GM21825 (cell line): Measurements from ENCODE around the gene TNPO3.
"Not testable (repeated sequence)": the region's sequence is repeated elsewhere in the genome, so short reads cannot be mapped to it uniquely, and the experiment has no call there.

Experiments
- ATAC-seq: cut with Tn5 transposase; IDR thresholded peaks from one replicate; pipeline ENCODE4 v1.9.1; 2021; ENCODE audit warnings: mild to moderate bottlenecking, moderate library complexity; ENCODE audit not compliant: unreplicated experiment

Gene TNPO3

DNA sequence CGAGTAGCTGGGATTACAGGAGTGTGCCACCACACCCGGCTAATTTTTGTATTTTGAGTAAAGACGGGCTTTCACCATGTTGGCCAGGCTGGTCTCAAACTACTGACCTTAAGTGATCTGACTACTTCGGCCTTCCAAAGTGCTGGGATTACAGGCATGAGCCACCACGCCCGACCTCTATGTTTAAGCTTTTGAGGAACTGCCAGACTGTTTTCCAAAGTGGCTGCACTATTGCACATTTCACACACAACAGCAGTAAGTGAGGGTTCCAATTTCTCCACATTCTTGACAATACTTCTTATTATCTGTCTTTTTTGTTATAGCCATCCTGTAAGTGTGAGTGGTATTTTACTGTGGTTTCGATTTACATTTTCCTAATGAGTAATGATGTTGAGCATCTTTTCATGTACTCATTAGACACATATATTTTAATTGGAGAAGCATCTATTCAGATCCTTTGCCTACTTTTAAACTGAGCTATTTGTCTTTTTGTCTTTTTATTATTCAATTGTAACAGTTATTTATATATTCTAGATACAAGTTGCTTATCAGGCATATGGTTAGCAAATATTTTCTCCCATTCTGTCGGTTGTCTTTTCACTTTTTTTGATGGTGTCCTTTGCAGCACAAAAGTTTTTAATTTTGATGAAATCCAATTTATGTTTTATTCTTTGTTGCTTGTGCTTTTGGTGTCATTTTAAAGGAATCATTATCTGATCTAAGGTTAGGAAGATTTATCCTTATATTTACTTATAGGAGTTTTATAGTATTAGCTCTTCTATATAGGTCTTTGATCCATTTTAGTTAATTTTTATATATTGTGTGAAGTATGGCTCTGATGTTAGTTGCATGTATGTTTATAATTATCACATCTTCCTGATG is 130.0 kb downstream of the TNPO3 start:
- no peak for ATAC-seq

DNA sequence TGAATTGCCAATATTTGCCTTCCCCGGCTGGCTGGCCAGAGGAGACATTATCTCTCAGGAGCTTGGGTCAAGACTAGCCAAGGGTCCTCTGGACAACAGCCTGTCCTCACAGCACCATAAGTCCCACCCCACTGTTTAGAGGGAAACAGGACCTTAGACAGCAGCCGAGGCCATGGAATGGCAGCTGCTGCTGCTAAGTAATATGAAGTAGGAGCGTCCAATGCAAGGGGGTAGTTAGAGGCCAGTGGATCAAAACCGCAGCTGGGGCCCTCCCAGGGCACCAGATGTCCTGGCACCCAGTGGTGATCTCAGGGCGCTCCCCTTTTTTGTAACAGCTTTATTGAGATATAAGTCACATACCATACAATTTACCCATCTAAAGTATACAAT is 131.5 kb downstream of the TNPO3 start:
- ATAC-seq, result no peak

DNA sequence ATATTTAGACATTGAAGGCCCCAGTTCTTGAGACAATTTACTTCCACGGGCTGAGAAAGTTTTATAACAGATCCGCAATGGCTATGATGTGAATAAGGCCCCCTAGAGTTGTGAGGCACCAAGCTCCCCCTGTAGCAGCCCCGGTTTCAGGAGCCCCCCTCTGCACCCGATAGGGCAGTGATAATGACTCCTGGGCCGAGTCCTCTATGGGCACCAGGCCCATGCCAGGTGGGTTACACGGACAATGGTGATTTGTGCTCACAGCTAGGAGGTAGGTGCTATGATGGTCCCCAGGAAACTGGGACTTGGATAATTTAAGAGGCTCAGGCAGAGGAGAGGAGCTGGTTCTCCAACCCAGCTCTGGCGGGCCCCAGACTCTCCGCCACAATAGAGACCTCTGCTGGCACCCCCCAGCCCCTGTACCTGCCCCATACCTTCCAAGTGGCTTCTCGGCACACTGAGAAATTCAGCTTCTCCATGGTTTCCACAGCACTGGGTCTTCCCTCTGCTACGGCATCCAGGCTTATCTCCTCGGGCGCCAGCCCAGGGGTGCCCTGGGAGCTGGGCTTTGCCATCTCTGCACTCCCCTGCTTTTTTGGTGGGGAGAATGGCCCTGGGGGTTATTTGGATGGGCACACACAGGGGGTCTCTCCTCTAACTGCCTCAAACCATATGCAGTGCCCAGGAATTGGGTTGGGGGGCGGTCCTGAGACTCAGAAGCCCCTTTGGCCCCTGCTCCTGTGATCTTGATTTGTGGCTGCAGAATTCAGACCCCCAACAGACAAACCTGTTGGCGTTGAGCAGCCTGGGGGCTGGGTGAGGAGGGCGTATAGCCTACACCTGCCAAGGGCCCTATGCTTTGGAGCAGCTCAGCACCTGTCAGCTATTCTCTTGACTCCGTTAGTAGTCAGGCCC is 132.2 kb downstream of the TNPO3 start:
- ATAC-seq, result no peak

DNA sequence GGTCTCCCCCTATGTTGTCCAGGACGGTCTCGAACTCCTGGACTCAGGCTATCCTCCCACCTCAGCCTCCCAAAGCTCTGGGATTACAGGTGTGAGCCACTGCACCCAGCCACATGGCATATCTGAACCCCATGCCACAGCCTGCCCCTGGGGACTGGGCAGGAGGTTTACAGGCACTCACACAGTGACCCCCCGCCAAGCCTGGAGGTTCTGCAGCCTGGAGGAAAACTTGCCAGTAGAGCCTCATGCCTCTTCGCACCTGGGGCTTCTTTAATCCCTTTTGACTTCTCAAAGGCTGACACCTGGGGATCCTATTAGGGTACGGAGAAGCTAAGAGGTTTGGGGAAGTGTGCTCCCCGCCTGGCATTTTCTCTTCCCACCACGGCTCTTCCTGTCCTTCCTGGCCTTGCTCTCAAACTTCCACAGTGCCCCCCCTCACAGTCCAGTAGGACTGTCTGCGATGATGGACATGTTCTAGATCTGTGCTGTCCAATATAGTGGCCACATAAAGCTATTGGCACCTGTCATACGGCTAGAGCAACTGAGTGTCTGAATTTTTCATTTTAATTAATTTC is 133.0 kb downstream of the TNPO3 start:
- ATAC-seq, result no peak

DNA sequence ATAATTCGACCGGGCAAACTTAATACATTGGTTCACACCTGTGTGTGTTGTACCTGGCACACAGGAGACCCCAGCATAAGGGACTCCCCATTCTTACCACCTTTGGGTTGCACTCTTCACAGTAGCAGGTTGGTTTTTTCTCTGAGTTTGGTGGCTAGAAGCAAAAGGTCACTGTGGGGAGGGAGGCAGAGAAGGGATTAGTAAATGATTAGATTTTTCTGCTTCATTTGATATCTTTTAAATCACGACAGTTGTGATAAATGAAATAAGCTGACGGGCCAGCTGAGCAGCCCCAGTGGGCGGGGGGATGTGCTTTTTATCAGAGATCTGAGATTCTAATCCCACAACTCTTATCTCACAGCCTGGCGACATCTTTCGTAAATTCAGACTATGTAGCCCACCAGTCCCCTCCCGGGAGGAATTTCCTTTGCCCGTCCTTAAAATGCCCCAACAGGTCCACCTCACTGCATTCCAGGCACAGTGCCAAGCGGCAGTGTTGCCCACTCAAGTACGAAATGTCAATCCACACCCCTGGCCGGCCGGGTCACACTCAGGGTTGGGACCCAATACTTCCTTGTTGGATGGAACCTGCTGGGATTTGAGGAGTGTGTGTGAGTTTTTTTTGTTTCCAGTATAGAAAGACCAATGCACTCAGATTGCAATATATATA is 133.9 kb downstream of the TNPO3 start:
- ATAC-seq, result no peak

DNA sequence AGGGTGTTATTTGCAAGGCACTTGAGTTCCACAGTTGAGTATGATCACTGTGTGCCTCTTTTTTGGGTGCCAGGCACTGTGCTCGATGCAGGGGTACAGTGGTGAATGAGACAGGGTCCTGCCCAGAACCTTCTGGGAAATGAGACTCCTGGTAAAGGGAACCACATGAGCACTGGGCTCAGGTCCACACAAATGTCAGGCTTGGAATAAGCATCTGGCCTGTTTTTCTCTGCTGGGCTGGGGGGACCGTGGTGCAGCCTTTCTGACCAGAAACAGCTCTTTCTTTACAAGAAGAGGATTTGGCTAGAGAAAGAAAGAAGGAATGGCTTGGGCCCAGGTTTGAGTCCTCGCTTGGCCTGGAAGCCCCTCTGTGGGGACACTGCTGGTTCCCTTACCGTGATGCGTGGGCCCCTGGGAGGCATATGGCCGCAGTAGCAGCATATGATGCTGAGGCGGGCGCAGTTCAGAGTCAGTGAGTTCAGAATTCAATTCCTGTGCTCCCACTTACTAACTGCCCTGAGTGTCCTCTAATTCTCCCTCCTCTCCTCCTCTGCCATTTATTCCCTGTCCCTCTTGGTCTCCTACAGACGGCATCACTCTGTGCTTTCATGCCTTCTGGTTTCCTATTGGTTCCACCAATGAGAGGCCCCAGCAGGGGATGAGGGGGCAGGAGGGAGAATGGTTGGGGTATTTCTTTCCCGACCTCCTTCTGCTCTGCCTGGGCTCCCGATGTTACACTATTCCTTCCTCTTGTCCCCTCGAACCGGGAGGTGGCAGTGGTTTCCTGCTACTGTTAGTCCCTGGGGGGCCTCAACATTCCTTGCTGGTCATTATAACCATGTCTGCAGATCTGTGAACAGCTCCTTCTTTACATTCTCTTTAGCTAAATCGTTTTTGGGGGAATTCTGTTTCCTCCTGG is 134.8 kb downstream of the TNPO3 start:
- no peak for ATAC-seq

DNA sequence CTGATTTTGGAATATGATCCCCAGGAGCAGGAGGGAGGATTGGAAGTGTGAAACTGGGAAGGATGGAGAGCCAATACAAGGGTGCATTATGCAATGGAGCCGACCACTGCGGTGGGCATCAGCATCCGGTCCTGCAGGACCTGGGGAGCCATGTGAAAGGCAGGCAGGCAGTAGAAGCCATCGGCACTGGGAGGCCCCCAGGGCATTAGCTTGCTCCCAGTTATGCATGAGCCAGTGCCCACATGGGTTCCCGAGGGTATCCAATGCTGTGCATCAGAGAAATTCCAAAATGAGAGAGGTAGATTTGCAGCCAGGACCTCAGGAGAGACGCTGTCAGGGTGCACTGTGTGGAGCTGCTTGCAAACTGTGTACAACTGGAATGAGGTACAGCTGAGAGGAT is 135.7 kb downstream of the TNPO3 start:
- no peak for ATAC-seq

DNA sequence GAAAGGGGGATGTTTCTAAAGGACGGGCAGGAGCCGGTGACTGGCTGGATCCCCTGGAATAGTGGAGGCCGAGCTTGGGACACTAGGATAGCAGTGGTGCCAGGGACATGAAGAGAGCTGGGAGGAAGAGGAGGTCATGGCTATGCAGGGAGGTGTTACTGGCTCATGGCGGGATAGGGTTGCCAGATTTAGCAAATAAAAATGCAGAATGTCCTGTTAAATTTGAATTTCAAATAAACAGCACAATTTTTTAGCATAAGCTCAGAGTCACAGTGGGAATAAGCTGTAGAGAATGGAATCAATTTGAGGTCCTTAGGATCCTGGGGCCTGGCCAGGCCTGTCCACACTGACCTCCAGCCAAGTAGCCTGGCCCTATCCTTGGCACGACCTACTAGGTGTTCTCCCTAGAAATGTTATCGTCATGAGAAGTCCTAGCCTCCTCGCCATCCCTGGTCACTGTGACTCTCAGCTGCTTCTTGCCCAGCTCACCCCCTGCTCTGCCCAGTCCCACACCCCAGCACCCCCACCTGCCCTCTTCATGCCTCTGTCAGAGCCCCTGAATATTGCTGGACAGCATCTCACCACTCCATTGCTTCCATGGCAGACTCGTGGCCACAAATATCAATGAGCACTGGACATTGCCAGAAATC is 136.8 kb downstream of the TNPO3 start:
- no peak for ATAC-seq

DNA sequence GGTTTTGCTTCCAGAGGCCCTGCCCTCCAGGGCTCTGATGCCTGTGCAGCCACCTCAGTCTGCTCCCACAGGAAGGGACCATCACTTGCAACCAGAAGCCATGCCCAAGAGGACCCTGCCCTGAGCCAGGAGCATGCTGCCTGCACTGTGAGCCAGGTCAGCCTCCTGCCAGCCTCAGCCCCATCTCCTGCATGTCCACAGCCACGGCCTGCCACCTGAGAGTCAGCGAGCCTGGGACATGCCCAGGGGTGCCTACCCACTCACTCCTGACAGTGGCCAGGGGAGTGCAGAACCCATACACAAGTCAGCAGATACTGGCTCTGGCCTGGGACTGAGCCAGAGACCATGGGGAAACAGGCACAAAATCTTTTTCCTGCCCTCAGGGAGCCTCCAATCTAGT is 137.8 kb downstream of the TNPO3 start:
- ATAC-seq, result no peak

DNA sequence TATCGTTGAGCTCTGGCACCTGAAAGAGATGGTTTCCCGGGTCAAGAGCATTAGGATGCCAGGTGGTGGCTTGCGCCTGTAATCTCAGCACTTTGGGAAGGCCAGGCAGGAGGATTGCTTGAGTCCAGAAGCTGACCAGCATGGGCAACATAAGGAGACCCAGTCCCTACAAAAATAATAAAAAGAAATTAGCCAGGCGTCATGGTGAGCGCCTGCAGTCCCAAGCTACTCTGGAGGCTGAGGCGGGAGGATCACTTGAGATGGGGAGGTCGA is 138.3 kb downstream of the TNPO3 start:
- no peak for ATAC-seq

DNA sequence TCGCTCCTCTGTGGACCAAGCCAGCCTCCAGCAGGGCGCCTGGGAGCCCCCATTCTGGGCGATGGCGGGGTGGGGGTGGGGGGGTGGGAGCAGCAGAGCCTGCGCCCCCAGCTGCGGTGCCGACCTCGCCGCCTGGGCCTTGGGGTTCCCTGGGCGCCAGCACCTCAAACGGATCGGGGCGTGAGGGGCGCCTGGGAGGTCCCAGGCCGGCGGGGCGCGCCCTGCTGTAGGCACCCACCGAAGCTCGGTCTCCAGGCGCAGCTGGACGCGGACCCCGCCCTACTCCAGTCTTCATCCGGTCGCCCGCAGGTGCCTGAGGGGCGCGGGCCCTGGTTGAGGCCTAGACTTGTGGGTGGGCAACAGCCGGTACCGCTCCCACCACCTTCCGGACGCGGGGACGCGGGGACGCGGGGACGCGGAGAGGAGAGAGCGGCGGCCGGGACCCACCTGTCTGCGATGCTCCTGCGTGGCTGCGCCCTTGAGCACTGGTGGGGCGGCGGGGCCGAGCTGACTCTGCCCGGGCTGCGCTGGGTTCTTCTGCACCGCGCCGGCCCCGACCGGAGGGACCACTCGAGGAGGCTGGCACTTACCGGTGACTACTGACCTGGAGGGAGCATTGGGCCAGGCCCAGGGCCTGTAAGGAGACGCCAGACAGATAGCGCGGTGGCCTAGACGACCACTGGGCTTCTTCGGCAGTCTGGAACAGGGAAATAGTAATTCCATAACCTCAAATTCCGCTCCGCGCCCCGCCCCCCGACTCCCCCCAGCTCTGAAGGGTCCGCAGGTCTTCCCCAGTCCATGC is 138.9 kb downstream of the TNPO3 start:
- no peak for ATAC-seq

DNA sequence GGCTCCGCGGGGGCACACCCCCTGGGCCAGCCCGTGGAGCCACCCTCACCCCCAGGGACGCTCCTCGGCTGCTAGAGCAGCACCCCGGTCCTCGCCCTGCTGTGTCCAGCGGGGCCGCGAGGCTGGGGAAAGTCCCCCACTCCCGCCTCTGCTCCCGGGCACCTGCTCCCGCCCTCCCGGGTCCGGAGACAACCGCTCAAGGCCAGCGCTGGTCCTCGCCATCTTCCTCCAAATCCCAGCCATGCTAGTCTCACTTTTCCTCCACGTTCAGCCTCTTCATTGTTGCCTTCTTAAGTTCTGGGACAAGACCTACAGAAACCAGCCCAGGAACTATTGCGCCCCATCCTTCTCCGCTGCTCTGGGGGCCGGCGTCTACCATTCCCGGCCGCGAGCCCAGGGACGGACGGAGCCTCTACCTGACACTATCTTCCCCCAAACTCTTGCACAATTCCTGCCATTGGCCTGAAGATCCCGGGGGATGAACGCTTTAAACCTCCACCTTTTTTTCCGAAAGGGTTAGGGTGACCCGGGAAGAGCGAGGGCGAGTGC is 139.6 kb downstream of the TNPO3 start:
- peak; percentile 19 for ATAC-seq

DNA sequence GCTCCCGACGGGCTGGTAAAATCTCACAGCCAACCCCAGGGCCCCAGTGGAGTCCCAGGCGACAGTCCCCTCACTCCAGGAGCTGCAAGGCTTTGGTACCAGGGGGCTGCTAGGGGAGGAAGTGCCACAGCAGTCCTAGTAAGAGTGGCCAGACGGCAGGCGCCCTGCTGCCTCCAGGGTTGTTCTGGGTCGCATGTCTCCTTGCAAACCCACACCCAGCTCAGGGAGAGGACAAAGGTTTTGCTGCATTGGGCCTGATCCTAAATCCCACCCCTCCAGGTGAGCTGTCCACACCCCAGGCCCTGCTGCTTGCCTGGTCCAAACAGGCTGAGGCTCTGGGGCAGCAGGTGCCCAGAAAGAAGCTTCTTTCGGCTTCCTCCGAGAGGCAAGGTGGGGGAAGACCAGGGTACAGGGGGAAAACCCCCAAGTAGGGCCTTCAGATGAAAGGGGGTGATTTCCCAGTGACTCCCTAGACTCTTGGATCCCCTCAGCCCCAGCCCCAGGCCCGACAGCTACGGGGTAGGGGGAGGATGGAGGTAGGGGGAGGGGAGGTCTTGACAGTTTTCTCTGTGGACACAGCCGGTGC is 140.3 kb downstream of the TNPO3 start:
- ATAC-seq, result peak; percentile 50

DNA sequence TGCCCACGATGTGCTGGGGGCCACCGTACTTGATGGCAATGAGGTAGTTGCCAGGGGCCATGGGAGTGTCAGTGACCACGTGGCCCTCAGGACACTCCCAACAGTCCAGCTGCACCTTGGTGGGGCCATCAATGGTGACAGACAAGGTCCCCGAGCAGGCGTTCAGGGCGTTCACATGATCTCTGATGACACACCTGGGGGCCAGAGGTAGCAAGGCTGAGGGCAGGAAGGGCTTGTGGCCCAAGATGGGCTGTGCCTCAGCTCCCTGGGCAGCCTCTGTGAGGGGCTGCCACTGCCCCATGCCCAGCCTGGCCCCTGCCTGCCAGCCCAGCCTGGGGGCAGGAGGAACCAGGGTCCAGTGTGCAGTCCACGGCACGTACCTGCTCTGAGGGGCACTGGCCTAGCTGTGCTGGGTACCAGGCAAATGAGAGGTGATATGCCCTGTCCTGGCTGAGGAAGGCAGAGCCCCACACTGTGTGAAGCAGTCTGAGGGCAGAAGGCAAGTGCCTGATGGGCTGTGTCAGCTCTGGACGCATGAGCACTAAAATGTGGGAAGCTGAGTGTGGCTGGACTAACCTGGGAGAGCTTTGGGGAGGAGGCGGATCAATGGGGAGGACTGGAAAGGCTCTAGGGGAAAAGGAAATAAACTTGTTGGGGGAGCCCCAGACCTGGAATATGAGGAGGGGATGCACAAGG is 140.9 kb downstream of the TNPO3 start:
- ATAC-seq, result no peak

DNA sequence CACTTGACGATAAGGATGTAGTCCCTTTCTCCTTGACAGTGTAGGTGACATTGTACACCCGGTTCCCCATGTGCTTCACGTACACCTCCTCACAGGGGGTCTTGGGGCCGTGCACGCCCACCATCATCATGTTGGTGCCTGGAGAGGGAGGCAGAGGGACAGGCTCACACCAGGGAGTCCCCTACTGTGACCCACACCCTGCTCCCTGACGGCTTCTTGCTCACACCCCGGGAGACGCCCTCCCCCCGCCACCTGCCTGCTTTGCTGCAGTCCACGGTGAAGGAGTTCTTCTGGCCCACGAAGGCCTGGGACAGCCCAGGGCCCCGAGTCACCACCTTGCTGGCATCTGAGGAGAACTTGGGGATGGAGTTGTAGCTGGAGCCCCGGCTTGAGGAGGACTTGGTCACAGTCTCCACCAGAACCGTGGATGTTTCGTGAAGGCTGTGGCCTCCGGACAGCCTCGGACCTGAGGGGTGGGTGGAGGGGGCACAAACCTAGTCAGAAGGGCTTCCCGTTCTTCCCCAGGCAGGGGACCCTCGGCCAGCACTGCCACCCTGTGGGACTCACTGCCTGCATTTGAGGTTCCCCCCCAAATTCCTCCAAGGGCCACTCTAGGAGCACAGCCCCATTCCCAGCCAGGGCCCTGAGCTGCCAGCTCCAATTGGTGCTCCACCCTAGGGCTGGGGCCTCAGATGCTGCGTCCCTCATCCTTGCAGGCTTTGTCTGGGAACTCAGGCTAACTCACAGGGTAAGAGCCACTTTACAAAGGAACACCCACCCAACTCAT is 142.0 kb downstream of the TNPO3 start:
- not testable (repeated sequence) for ATAC-seq

DNA sequence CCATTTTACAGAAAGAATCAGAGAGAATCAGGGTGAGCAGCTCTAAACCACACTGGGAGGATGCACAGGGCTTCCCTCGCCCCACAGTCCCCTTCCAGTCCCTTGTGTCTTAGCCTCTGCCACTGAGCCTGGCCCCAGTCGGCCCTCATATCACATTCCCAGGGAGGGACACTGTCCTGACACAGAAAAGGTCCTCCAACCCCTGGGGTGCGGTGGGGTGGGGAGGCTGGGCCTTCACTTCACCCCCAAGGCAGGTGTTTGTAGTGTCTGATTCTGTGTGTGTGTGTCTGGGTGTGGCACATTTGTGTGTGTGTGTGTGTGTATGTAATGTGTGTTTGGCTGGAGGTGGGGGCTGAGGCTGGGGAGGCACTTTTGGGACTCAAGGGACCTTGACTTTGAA is 142.6 kb downstream of the TNPO3 start:
- ATAC-seq, result no peak
